Measurements from ENCODE around the gene MORN5. TPM values are rescaled to one million over a fixed set of nuclear protein-coding genes. Genes with fewer than 3 reads are reported as not detected.

The MORN5 gene
- 10 to 100 TPM; 17.9 to 22.9 TPM for total RNA-seq
- polyA plus RNA-seq: 10 to 100 TPM; 18.2 to 19.0 TPM
- long read RNA-seq, donor 1, partial matches to known transcripts: 0 of 3 reads
- long read RNA-seq, donor 1, other reads (novel, unspliced or antisense): 0 of 3 reads
- long read RNA-seq, donor 2, partial matches to known transcripts: 0 of 4 reads
- long read RNA-seq, donor 2, other reads (novel, unspliced or antisense): 0 of 4 reads
- long read RNA-seq, donor 3, partial matches to known transcripts: 0 of 2 reads
- long read RNA-seq, donor 3, other reads (novel, unspliced or antisense): 0 of 2 reads
- long read RNA-seq, donor 4: 0 reads
- long read RNA-seq, donor 5, partial matches to known transcripts: 0 of 8 reads
- long read RNA-seq, donor 5, other reads (novel, unspliced or antisense): 5 of 8 reads

GRCh38 chr9:122159026-122159924, at the start of gene MORN5, which contains the start of gene NDUFA8:
MORN5 (plus strand) TSS chr9:122159908; CDS start chr9:122159973, 65 bp downstream.
NDUFA8 (minus strand) TSS chr9:122159779; CDS start chr9:122159677, 102 bp downstream.
- H3K4me1 ChIP-seq (ENCODE audit: control insufficient read depth in 5 of 5, insufficient read depth in 5 of 5, low read length in 5 of 5): peaks cover 0 to 16% (median 7%) of the 10 kb centered on the region in 5 donors
- DNase-seq (peak; percentile 99), ATAC-seq (ENCODE audit: insufficient read depth, low FRiP score) (peak; percentile 97)
- no peaks in the 10 kb centered on the region for H3K27me3 ChIP-seq (ENCODE audit: control insufficient read depth in 3 of 3, insufficient read depth in 3 of 3, low read length in 2 of 3)
- H3K36me3 ChIP-seq (ENCODE audit: control insufficient read depth in 4 of 4, insufficient read depth in 4 of 4, low read length in 4 of 4): peaks cover 0 to 4% (median 0%) of the 10 kb centered on the region in 4 donors
- H3K4me3 ChIP-seq: peak within 1 kb of the TSS; percentile 79
- TF ChIP-seq CTCF (IDR thresholded peaks at IDR 0.05; ENCODE audit: control extremely low read depth, extremely low read depth): no peak
- H3K9me3 ChIP-seq (ENCODE audit: control insufficient read depth in 4 of 4, insufficient read depth in 3 of 4, low read length in 3 of 4): peaks cover 0 to 6% (median 0%) of the 10 kb centered on the region in 4 donors
- H3K27ac ChIP-seq (ENCODE audit: low read depth in 1 of 2, low read length in 1 of 2): peak within 1 kb of the TSS; percentile 88 to 91
- 1 to 2% methylated on average over 55 to 56 of the region's 56 CpGs for WGBS, 2 donors
- peak within 1 kb of the TSS; percentile 78 to 96 for H3K9ac ChIP-seq (ENCODE audit: insufficient read depth in 1 of 2, low read length in 2 of 2)

- Histone ChIP-seq H3K27ac (ENCODE audit: low read depth in 1 of 2, low read length in 1 of 2) (no peak overlapping the region), H3K4me1 (ENCODE audit: control insufficient read depth in 5 of 5, insufficient read depth in 5 of 5, low read length in 5 of 5) (no peaks in the 10 kb centered on the region), H3K27me3 (ENCODE audit: control insufficient read depth in 3 of 3, insufficient read depth in 3 of 3, low read length in 2 of 3) (no peaks in the 10 kb centered on the region), H3K4me3 (no peak overlapping the region), H3K9ac (ENCODE audit: insufficient read depth in 1 of 2, low read length in 2 of 2) (no peak overlapping the region), H3K9me3 (ENCODE audit: control insufficient read depth in 4 of 4, insufficient read depth in 3 of 4, low read length in 3 of 4) (peaks cover 0 to 2% (median 0%) of the 10 kb centered on the region in 4 donors), H3K36me3 (ENCODE audit: control insufficient read depth in 4 of 4, insufficient read depth in 4 of 4, low read length in 4 of 4) (no peaks in the 10 kb centered on the region)
- no peak for ATAC-seq (ENCODE audit: insufficient read depth, low FRiP score)
- DNase-seq: no peak
- 93 to 94% methylated on average over 7 of the region's 7 CpGs for WGBS, 2 donors
- no peak for TF ChIP-seq CTCF (IDR thresholded peaks at IDR 0.05; ENCODE audit: control extremely low read depth, extremely low read depth)
These were observed 49.4 kb upstream of the MORN5 start for GRCh38 chr9:122110100-122110833.

GRCh38 chr9:122111413-122112085, 48.2 kb upstream of the MORN5 start:
- 89 to 91% methylated on average over 9 of the region's 9 CpGs for WGBS, 2 donors
- H3K4me3 ChIP-seq: no peak overlapping the region
- no peak for ATAC-seq (ENCODE audit: insufficient read depth, low FRiP score)
- H3K27me3 ChIP-seq (ENCODE audit: control insufficient read depth in 3 of 3, insufficient read depth in 3 of 3, low read length in 2 of 3): no peaks in the 10 kb centered on the region
- no peaks in the 10 kb centered on the region for H3K4me1 ChIP-seq (ENCODE audit: control insufficient read depth in 5 of 5, insufficient read depth in 5 of 5, low read length in 5 of 5)
- no peaks in the 10 kb centered on the region for H3K36me3 ChIP-seq (ENCODE audit: control insufficient read depth in 4 of 4, insufficient read depth in 4 of 4, low read length in 4 of 4)
- DNase-seq: no peak
- no peak for TF ChIP-seq CTCF (IDR thresholded peaks at IDR 0.05; ENCODE audit: control extremely low read depth, extremely low read depth)
- no peak overlapping the region for H3K27ac ChIP-seq (ENCODE audit: low read depth in 1 of 2, low read length in 1 of 2)
- no peak overlapping the region for H3K9ac ChIP-seq (ENCODE audit: insufficient read depth in 1 of 2, low read length in 2 of 2)
- peaks cover 0 to 2% (median 0%) of the 10 kb centered on the region in 4 donors for H3K9me3 ChIP-seq (ENCODE audit: control insufficient read depth in 4 of 4, insufficient read depth in 3 of 4, low read length in 3 of 4)
